GM15510 (cell line): Measurements from ENCODE around the gene IL19.

Experiments
- POLR2A ChIP-seq: IDR thresholded peaks from 3 replicates; pipeline ENCODE4 v1.6.1; 2011; ENCODE audit warnings: borderline replicate concordance; ENCODE audit not compliant: insufficient read length; ENCODE audit errors: extremely low read depth

Gene IL19

GRCh38 chr1:206785182-206785765 is 14.7 kb downstream of the IL19 start:
- TF ChIP-seq POLR2A: no peak

GRCh38 chr1:206786212-206786886 is 15.8 kb downstream of the IL19 start:
- TF ChIP-seq POLR2A: no peak

GRCh38 chr1:206787891-206788290 is 17.3 kb downstream of the IL19 start:
- no peak for TF ChIP-seq POLR2A

GRCh38 chr1:206788487-206789050 is 18.0 kb downstream of the IL19 start:
- TF ChIP-seq POLR2A: no peak

- TF ChIP-seq POLR2A: no peak
These were observed 20.1 kb downstream of the IL19 start for GRCh38 chr1:206790502-206791250.

- no peak for TF ChIP-seq POLR2A
These were observed 22.5 kb downstream of the IL19 start for GRCh38 chr1:206792939-206793607.

GRCh38 chr1:206793620-206794019 is 23.0 kb downstream of the IL19 start:
- no peak for TF ChIP-seq POLR2A

- no peak for TF ChIP-seq POLR2A
These were observed 23.8 kb downstream of the IL19 start for GRCh38 chr1:206794294-206794908.

GRCh38 chr1:206796116-206796515 is 25.5 kb downstream of the IL19 start:
- TF ChIP-seq POLR2A: no peak

GRCh38 chr1:206796981-206797402 is 26.4 kb downstream of the IL19 start:
- no peak for TF ChIP-seq POLR2A

- no peak for TF ChIP-seq POLR2A
These were observed 27.2 kb downstream of the IL19 start for GRCh38 chr1:206797534-206798383.

GRCh38 chr1:206798384-206798996 is 27.9 kb downstream of the IL19 start:
- TF ChIP-seq POLR2A: no peak

- no peak for TF ChIP-seq POLR2A
These were observed 28.7 kb downstream of the IL19 start for GRCh38 chr1:206799311-206799710.
